Hematopoietic multipotent progenitor cell treated with erythropoietin and hydrocortisone succinate and interleukin-3 and kit ligand, for 8 days (in vitro differentiated cells): ENCODE measurements around the gene CADM2.
"Not testable (repeated sequence)": the region's sequence is repeated elsewhere in the genome, so short reads cannot be mapped to it uniquely, and the experiment has no call there.

Experiments
- DNase-seq: peaks from one replicate; pipeline ENCODE4 v3.0.0-alpha.2; 2015

Gene CADM2

GRCh38 chr3:85081191-85081906 is 122.6 kb downstream of the CADM2 start:
- DNase-seq: no peak

- no peak for DNase-seq
These were observed 131.7 kb downstream of the CADM2 start for GRCh38 chr3:85090495-85090894.

DNA sequence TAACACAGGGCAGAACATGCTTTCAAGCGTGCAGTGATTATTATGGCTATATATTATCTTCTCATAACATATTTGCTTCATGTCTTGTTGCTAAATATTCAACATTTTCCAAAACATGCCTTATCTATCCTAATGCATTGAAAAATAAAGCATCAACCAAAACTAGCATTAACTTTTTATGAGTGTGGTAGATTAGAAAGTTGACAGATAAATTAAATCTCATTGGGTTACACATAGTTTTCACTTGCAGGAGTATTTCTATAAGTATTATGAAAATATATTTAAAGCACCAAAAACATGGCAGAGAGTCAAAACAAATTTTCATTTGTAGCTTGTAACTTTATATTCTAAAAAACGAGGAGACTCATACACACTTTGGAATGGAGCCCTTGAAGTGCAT is 141.5 kb downstream of the CADM2 start:
- DNase-seq: no peak

GRCh38 chr3:85102781-85103180 is 144.0 kb downstream of the CADM2 start:
- DNase-seq: no peak

GRCh38 chr3:85110393-85110792 is 151.6 kb downstream of the CADM2 start:
- DNase-seq: no peak

DNA sequence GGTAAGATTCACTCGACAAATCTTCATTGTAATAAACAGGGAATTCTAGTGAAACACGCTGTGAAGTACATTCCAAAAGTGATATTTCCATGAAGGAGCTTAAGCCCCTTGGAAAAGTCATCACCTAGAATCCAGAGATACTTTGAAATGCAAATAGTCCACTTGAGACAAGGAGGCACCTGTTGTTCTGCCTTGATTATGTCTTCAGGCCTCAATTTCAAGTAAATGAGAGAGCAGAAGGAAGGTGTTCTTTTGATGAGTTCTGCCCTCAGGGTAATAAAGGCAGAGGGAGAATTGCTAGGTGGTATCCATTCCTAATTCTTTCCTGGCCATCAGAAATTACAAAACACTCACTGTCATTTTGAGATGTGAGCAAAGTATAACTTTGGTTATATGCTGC is 162.1 kb downstream of the CADM2 start:
- no peak for DNase-seq

DNA sequence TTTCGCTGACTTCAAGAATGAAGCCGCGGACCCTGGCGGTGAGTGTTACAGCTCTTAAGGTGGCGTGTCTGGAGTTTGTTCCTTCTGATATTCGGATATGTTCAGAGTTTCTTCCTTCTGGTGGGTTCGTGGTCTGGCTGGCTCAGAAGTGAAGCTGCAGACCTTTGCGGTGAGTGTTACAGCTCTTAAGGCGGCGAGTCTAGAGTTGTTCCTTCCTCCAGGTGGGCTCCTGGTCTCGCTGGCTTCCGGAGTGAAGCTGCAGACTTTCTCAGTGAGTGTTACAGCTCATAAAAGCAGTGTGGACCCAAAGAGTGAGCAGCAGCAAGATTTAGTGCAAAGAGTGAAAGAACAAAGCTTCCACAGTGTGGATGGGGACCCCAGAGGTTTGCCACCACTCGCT is 174.1 kb downstream of the CADM2 start:
- not testable (repeated sequence) for DNase-seq

- DNase-seq: not testable (repeated sequence)
These were observed 175.1 kb downstream of the CADM2 start for GRCh38 chr3:85133691-85134420.

DNA sequence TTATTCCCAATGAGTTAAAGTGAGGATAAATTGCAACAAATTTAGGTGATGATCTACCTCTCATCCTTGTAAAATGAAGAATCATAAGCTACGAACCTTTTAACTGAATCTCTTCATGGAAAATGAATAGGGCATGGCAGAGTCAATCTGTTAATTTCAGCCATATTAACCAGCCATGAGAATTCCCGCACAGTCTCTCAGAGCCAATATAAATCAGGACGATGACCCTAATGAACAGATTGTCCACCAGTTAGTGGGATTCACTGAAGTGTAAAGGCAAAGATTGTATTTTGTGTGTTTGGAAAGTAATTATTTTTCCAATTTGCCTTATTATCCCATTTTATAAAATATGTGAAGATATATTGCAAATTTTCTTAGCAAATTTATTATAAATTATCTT is 183.8 kb downstream of the CADM2 start:
- DNase-seq: no peak

DNA sequence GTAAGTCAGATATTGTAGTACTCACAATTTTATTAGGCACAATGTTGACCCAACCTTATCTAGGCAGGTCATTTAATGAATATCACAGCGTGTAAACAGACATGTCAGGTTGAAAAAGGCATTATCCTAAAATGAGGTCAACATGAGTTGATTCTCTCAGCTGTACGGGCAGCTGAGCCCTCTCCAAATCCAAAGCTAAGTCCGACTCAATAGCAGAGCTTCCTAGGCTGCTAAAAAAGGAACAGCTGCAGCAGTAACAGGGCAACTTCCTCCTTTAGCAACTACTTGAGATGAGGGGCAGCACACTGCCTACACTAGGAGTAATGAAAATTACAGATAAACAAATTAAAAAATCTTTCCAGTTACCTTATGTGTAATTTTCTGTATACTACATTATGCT is 189.2 kb downstream of the CADM2 start:
- DNase-seq: no peak

GRCh38 chr3:85151555-85151954 is 192.8 kb downstream of the CADM2 start:
- no peak for DNase-seq

DNA sequence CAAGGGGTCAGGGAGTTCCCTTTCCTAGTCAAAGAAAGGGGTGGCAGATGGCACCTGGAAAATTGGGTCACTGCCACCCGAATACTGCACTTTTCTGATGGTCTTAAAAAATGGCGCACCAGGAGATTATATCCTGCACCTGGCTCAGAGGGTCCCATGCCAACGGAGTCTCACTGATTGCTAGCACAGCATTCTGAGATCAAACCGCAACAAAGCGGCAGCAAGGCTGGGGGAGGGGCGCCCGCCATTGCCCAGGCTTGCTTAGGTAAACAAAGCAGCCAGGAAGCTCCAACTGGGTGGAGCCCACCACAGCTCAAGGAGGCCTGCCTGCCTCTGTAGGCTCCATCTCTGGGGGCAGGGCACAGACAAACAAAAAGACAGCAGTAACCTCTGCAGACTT is 194.5 kb downstream of the CADM2 start:
- DNase-seq: not testable (repeated sequence)

DNA sequence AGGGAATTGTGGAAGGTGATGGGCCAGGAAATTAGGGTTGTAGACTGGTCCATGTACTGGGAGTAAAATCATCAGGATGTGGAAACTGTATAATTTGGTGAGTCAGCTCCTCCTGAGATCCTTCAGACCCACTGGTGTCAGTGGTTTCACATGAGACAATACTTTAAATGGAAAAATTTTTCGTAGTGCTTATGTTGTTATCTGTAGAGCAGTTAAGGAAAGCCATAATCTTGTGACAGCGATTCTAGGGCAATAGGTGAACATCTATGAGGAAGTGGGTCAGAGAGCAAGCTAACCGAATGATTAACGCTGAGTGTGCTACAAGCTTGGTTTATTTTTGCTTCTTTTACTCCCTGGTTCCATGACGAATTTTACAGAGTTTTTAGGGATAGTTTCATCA is 200.6 kb downstream of the CADM2 start:
- DNase-seq: no peak

DNA sequence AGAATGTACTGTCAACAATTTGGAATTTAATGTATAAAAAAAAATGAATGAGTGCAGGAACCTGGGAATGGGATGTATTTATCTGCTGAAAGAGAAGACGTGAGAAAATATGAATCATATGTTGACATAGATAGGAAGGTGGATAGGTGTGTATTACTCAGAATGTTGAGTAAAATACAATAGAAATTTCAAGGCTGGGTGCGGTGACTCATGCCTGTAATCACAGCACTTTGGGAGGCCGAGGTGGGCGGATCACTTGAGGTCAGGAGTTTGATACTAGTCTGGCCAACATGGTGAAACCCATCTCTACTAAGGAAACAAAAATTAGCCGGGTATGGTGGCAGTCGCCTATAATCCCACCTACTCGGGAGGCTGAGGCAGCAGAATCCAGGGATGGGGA is 202.8 kb downstream of the CADM2 start:
- no peak for DNase-seq

GRCh38 chr3:85162905-85163304 is 204.1 kb downstream of the CADM2 start:
- no peak for DNase-seq

GRCh38 chr3:85164436-85164835 is 205.6 kb downstream of the CADM2 start:
- DNase-seq: no peak

DNA sequence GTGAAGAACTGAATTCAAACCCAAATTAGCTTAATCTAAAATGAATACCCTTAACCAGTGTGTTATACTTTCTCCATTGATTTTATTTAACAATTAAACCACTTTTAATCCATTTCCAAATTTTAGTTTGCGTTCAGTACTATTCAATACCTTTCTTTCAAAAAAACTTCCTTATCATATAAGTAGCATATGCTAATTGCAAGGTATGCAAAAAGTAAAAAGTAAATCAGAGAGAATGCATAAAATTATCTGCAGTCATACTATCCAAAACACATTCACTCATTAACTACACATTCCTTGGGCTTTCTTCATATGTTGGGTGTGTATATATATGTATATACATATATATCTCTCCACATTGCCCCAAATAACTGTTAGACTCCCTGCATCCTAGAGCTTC is 208.8 kb downstream of the CADM2 start:
- DNase-seq: no peak

DNA sequence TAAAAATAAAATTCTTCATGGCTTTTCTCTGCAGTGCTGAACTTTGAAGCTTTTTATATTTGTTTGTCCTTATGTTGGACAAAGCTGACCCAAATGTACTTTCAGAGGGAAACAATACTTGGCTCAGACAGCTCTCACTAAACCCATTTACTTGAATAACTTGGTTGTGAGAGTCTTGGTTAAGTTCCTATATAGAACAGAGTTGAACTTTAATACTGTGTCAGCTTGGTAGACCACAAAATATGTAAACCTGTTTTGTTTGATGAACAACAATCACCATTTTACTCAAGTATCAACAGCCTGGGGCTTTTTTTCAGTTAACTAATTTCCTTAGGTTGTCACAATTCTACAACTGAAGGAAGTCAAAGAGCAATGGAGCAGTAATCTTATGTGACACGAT is 211.9 kb downstream of the CADM2 start:
- DNase-seq: no peak

GRCh38 chr3:85171976-85172375 is 213.2 kb downstream of the CADM2 start:
- DNase-seq: no peak

- no peak for DNase-seq
These were observed 218.0 kb downstream of the CADM2 start for GRCh38 chr3:85176799-85177198.

GRCh38 chr3:85182975-85183752 is 224.4 kb downstream of the CADM2 start:
- DNase-seq: no peak

DNA sequence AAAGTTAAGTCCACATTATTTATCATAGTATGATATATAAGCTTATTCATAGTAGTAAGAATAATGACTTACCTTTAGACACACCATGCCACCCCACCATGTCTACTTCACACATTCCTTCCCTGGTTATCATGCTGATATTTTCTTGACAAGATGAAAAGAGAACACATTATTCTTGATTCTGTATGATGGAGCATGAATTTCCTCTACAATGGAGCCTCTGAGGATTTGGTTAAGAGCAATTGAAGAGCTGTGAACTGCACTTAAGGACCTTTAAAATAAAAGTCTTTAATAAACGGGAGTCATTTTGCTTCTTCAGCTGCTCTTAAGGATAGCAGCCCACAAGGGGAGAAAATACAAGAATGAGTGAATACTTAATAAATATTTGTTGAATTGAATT is 226.7 kb downstream of the CADM2 start:
- no peak for DNase-seq

GRCh38 chr3:85189731-85190130 is 230.9 kb downstream of the CADM2 start:
- DNase-seq: no peak

DNA sequence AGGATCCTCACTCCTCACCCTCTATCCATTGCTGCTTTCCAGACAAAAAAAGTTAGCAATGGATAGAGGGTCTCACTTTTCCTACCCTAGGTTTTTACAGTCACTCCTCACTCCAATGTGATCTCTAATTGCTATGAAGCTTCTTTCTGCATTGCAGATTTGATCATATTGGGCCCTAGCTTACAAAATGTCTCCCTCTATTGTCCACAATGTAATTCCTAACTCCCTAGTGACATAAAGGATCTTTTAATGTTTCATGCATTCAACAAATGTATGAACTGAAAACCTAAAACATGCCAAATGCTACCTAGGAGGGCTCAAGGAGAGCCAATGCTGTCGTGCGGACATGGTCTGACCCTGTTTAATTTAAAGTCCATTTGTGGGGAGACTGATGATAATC is 234.8 kb downstream of the CADM2 start:
- no peak for DNase-seq
